Fibroblast of the aortic adventitia (primary cell): ENCODE measurements around the gene PGRMC1. TPM values are rescaled to one million over a fixed set of nuclear protein-coding genes. Genes with fewer than 3 reads are reported as not detected.
"Not testable (repeated sequence)": the region's sequence is repeated elsewhere in the genome, so short reads cannot be mapped to it uniquely, and the experiment has no call there.

ENCODE experiments used
- DNase-seq: peaks from one replicate; pipeline ENCODE4 v3.0.0-alpha.2; 2010; ENCODE audit warnings: low read depth
- H3K4me3 ChIP-seq: 2 replicates; pipeline ENCODE4 v1.5.1; 2011; ENCODE audit warnings: low read depth, mild to moderate bottlenecking, control low read depth, low read length, moderate library complexity
- CTCF ChIP-seq: IDR thresholded peaks from 2 replicates; pipeline ENCODE4 v1.5.1; 2011; ENCODE audit warnings: mild to moderate bottlenecking, low read length, control low read depth, inconsistent platforms; ENCODE audit not compliant: insufficient read depth
- total RNA-seq: library from RNA; depleted of rRNA; stranded (reverse); fragments of >200 nt; gene quantifications from 2 replicates; pipeline ENCODE4 v1.2.3, GENCODE V29; 2012; ENCODE audit warnings: low replicate concordance

The PGRMC1 gene
- total RNA-seq, 1 donor = 162 TPM

- no peak overlapping the region for H3K4me3 ChIP-seq
- TF ChIP-seq CTCF = peak; percentile 25
- peak; percentile 7 for DNase-seq
These were observed 37.5 kb downstream of the PGRMC1 start for GRCh38 chrX:119273420-119274192.

GRCh38 chrX:119282347-119282746 lies 46.3 kb downstream of the PGRMC1 start:
- not testable (repeated sequence) for H3K4me3 ChIP-seq, DNase-seq

GRCh38 chrX:119288890-119289393 lies 52.9 kb downstream of the PGRMC1 start:
- DNase-seq = no peak
- no peak for TF ChIP-seq CTCF
- H3K4me3 ChIP-seq = no peak overlapping the region

GRCh38 chrX:119290476-119290875 lies 54.4 kb downstream of the PGRMC1 start:
- peak; percentile 1 for DNase-seq
- no peak for TF ChIP-seq CTCF
- H3K4me3 ChIP-seq = no peak overlapping the region

- H3K4me3 ChIP-seq, DNase-seq: not testable (repeated sequence)
These were observed 55.2 kb downstream of the PGRMC1 start for GRCh38 chrX:119291246-119291645.

GRCh38 chrX:119292445-119292844 lies 56.4 kb downstream of the PGRMC1 start:
- DNase-seq = no peak
- H3K4me3 ChIP-seq = no peak overlapping the region
- no peak for TF ChIP-seq CTCF

Other genes starting within 250 kb of the PGRMC1 start
- gene CT47C1, start 163.3 kb upstream of the PGRMC1 start, total RNA-seq = not detected in 2 replicates
- gene KIAA1210, start 108.5 kb upstream of the PGRMC1 start, total RNA-seq = not detected in 2 replicates
- 9.3 and 22.9 TPM in 2 replicates for gene SLC25A43, start 163.1 kb downstream of the PGRMC1 start, total RNA-seq
- 46.6 and 188 TPM in 2 replicates for gene SLC25A5, start 232.2 kb downstream of the PGRMC1 start, total RNA-seq